ENCODE results near the gene GPBAR1. TPM values are rescaled to one million over a fixed set of nuclear protein-coding genes. Genes with fewer than 3 reads are reported as not detected.

GPBAR1 gene
- total and polyA plus RNA-seq, 9 of the 15 experiments (the other 6 are each of a cell fraction or from before 2014, with no cell fraction given): not detected

DNA sequence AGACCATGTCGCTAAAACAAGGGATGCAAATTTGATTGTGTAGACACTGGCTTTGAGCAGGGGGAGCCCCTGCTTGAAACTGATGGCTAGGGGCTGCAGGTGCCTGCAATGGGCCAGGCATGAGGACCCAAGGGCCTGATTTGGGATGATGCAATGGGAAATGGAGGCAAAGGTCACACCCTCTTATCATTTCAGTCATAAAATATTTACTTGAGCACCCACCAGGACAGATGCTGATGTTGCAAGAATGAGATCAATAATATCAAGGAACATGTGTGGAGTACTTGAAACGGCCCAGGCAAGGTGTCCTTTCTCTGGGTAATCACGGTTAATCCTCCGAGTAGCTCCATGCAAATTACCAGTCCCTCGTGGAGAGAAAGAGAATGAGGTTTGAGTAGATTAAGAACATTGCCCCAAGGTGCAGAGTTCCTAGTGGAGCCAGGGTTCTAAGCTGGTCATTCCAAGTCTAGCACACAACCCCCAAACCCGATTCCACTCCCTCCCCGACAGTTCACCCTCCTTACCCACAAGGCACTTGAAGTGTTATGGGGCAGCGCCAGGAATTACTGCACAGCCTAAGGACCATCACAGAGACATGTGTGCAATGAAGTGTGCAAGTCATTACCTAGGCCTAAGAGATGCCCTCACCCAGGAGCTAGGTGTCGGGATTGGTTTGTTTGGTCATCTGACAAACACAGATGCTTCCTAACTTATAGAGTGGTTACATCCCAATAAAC, 45.5 kb downstream of the GPBAR1 start:
- Histone ChIP-seq H4K20me1 (replicated peaks; ENCODE audit: control insufficient read depth, insufficient read depth, low read length) (no peaks in the 10 kb centered on the region), H3K4me3 (no peak overlapping the region), H3K79me2 (ENCODE audit: control insufficient read depth, insufficient read depth, low read length) (no peaks in the 10 kb centered on the region), H3K36me3 (ENCODE audit: control insufficient read depth, insufficient read depth, low read length) (no peaks in the 10 kb centered on the region), H3K9me1 (ENCODE audit: control insufficient read depth, insufficient read depth, low read length) (no peaks in the 10 kb centered on the region), H3K9ac (ENCODE audit: insufficient read depth in 1 of 2, low read depth in 2 of 2, low read length in 2 of 2) (no peak overlapping the region; a peak in 1 of 4 replicates), H3K4me2 (ENCODE audit: insufficient read depth, low read length) (no peak overlapping the region), H3K27me3 (ENCODE audit: control insufficient read depth in 2 of 2, insufficient read depth in 2 of 2, low read length in 2 of 2) (no peaks in the 10 kb centered on the region), H3K27ac (ENCODE audit: extremely low read depth, low read depth, low read length) (no peak overlapping the region), H3K9me3 (replicated peaks; ENCODE audit: control insufficient read depth, insufficient read depth, low read depth, low read length) (no peaks in the 10 kb centered on the region), H3K4me1 (replicated peaks in 1 of 2; ENCODE audit: control insufficient read depth in 2 of 2, insufficient read depth in 2 of 2, low read length in 2 of 2) (peaks cover 4 to 9% of the 10 kb centered on the region in 2 experiments; a peak in 3 of 5 replicates), H2AFZ (ENCODE audit: low read depth, low read length) (no peak overlapping the region)
- BruUV-seq (replicated peaks): no TSS peak
- TF ChIP-seq ATF3 (IDR thresholded peaks at IDR 0.05) (peak; percentile 35; the same call in 1 of the 2 replicates), ATF3 (CRISPR knock-in tag; conservative IDR thresholded peaks at IDR 0.05) (no peak), SRSF9 (IDR thresholded peaks at IDR 0.05; ENCODE audit: borderline replicate concordance, low read depth, low read length) (no peak), C11orf30 (IDR thresholded peaks at IDR 0.05; ENCODE audit: low read depth) (peak; percentile 22; the same call in 1 of the 2 replicates), ZNF146 (CRISPR knock-in tag; IDR thresholded peaks at IDR 0.05; ENCODE audit: unreplicated experiment) (no peak), CCAR2 (IDR thresholded peaks at IDR 0.05; ENCODE audit: low read depth, low read length) (no peak), CEBPB (tag; IDR thresholded peaks at IDR 0.05) (0 out of 2 replicates have a peak, but pooled peaks have one; percentile 10)
- ChIA-PET POLR2A (interaction anchor here (0.5 kb wide), 1 partner anchor 44 kb away, joined by 3 read pairs; no protein-coding TSS in a partner anchor), CTCF (ENCODE audit: low intra/inter-chr PET ratio) (no interaction called here)
- WGBS (ENCODE audit: insufficient coverage, low coverage, missing lambda C conversion rate): 62% methylated on average over 9 of the region's 9 CpGs
- in situ Hi-C loops (cut with MboI): no loop called here
- intact Hi-C loops (cut with micrococcal nuclease): no loop called here
- ATAC-seq (no peak), DNase-seq (ENCODE audit: extremely low read depth in 1 of 4, low spot score in 3 of 4) (no peak), FAIRE-seq (no peak)

Data from K562 (cell line).